HG03457 (cell line): ENCODE results near the gene MAML3.

Source experiments
- ATAC-seq: cut with Tn5 transposase; IDR thresholded peaks from one replicate; pipeline ENCODE4 v1.9.1; 2021; ENCODE audit warnings: moderate number of reproducible peaks; ENCODE audit not compliant: unreplicated experiment

Gene MAML3

DNA sequence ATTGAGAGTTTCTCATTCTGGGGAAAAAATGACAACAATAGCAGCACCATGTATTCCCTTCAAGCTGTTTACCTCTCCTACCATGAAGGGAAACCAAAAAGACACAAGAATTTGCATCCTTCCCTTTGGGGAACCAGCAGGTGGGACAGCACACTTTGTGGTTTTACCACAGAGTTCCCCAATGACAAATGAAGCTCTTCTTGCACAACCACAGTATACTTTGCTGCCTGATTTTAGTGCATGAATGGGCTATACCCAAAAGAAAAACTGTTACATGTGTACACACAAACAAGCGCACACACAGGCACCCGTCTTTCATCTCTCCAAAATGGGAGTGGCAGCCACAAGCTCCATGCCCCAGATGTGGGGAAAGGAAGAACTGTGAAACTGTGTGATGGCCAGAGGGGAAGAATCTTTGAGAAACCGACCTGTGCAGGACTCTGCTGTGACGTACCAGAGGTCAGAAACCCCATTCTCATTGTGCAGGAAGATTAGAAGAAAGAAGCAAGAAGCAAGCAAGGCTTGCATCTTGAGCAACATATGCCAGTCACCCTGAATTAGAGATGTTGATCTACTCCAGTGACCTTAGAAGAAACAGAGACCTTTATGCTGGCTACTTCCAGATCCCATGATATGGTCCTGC is 2.7 kb upstream of the MAML3 start:
- ATAC-seq: peak; percentile 67

DNA sequence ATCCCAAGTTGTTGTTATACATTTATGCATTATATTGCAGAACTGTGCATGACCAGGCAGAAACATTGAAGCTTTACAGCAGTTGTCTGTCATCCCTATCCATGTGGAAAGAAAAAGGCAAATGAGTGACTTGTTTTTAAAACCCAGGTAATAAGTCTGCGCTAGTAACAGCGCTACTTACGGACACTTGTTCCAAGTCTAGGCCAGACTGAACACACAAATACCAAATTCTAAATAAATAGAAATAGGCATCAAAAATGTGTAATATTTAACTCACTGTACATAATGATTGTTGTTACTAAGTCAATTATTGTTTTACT is 548 bp upstream of the MAML3 start:
- no peak for ATAC-seq

DNA sequence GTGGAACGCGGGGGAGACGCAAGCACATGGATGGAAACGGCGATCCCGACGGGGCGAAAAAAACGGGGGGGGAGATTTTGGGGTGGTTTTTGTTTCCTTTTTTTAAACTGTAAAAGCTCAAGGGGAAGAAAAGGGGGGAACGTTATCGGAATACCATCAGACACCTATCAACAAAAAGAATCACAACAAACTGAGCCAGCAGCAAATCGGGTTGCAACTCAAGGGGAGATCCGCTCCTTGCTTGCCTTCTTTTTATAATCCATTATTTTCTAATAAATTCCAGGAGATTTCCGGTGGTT is 616 bp downstream of the MAML3 start:
- no peak for ATAC-seq

DNA sequence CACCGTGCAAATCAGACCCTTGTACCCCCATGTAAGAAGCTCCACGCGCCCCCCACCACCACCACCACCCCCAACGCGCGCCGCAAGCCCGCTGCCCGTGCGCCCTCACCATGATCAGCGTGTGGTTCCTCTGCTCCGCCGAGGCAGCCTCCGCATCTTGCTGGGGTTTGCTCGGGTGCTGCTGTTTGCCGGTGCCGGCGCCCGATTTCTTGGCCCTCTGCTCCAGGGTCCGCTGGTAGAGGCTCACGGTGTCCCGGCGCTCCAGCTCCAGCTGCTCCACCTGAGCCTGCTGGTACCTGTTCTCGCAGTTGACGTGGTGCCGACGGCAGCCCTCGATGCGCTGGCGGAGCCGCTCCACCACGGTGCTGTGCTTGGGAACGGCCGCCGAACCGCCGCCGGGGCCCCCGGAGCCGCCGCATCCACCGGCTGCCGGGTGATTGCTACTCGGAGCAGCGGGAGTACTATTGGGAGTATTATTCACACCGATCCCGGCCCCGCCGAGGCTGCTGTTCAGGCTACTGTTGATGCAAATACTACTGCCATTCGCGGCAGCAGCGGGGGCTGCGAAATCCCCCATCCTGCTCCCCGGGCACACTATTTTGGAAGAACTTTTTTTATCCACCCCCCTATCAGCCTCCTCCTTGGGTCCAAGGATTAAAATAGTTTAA is 1.1 kb downstream of the MAML3 start:
- no peak for ATAC-seq

DNA sequence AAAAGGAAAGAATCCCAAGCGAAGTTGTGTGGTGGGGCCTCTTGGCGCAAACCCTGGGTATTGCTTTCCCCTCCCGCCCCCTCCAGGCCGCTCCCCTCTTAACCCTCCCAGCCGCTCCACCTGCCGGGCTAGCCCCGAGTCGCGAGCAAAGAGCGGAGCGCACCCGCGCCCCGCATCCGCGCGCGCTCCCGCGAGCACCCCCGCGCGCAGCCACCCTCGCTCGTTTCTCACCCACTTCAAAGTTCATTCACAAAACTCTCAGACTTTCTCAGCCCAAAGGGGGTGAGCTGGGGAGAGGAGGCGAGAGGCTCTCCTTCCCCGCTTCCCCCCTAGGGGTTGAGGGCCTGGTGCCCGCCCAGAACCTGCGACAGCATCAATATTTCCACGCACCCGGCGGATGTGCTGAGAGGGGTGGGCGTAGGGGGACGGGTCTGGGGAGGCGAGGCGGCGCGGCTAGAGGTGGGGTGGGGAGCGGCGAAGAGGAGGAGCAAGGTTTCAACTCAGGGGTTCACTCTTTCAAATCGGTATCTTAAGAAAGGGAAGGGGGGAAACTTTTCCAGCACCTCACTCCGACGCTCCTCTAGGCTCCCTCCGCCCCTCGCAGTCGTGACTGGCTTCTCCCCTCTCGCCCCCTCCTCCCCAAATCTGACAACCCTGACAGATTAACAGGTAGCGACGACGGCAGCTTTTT is 1.8 kb downstream of the MAML3 start:
- ATAC-seq: no peak

DNA sequence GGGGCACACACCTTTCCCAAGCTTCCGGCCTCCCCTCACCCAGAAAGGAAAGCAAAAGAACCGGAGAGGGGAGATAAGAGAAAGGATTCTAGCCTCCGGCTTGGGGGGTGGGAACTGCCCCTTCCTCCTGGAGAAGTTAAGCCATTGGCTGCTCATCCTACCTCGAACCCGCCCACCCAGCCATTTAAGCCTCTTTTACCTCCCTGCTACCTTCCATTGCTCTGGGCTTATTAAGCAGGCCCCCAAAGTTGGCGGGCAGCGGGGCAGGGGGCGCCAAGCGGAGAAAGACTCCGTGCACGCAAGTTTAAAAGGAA is 2.3 kb downstream of the MAML3 start:
- no peak for ATAC-seq

DNA sequence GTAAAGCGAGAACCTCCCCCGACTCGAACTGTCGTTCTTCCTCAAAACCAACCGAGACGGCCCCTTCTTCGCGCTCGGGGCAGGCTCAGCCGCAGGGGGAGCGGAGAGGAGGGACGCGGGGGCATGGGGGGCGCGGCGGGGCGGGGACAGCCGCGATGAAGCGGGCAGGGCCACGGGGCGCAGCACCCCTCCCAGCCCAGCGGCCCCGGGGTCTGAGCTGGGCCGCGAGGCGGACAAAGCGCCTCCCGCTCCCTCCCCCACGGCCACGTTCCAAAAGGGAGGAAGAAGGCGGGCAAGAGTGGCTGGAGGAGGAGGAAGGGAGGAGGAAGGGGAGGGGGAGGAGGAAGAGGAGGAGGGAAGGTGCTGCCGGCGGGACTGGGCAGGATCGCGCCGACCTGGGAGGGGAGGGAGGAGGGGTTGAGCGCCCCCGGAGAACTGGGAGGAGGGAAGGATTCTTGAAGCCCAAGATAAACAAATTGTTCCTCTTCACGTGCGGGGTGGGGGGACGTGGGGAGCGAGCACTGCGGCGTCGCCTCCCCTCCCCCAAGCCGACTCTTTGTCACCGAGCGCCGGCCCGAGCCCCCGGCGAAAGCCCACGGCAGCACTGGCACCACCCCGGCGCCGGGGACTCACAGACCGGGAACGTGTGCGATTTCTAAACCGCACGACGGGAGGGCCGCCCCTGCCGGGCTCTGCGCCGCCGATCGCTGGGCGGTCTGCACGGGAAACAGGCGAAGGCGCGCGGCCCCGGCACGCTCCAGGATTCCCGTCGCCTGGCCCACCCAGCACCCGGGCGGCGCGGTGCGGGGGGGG is 2.9 kb downstream of the MAML3 start:
- ATAC-seq: no peak

DNA sequence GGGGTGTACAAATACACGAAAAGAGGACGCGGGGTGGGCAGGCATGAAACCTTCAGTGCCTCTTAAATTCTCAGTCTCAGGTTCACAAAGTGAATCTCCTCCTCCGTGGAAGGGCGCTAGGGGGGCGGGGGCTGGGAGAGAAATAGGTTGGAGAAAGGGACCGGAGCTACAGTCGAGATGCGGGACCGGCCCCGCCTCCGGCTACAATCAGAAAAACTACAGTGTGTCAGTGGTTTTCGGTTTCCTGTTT is 3.4 kb downstream of the MAML3 start:
- ATAC-seq: no peak

DNA sequence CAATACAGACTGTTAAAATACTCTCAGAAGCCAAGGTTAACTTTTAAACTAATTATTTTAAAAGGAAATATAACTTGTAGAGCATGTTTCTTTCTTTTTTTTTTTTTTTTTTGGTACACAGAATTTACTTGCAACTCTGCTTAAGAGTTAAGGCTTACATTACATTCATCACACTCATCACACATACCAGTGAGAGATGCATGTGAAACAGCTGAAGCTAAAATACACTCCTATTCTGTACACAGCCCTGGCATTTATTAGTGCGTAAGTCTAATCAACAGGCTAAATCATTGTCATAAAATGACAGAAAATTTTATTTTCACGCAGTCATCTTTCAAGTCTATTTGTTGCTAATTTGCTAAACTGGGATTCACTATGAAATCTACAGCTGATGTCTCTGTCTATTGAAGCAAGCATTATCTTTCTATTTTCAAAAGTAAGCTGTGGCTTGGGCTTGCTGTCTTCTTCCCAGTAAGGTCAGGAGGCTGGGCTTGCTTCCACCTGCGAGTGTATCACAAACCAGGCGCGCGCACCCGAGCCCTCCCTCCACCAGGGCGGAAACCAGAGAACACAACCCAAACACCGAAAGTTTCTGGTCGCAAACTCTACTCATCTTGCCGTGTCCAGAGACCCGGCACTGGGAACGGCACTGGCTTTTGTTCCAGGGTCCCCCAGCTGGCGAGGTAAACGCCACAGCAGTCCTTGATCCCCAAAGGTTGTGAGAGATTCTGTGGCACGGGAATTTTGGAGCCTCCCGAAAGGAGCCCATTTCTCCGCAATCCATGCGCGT is 3.9 kb downstream of the MAML3 start:
- no peak for ATAC-seq

DNA sequence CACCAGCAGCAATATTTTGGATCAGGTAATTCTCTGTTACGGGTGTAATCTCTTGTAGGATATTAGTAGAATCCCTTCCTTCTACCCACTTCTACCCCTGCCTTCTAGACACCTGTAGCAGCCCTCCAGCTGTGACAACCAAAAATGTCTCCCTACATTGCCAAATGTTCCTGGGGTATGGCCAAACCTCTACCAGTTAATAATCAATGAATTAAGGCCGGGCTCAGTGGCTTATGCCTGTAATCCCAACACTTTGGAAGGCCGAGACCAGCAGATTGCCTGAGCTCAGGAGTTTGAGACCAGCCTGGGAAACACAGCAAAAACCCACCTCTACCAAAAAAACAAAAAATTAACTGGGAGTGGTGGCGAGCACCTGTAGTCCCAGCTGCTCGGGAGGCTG is 9.9 kb downstream of the MAML3 start:
- ATAC-seq: no peak

DNA sequence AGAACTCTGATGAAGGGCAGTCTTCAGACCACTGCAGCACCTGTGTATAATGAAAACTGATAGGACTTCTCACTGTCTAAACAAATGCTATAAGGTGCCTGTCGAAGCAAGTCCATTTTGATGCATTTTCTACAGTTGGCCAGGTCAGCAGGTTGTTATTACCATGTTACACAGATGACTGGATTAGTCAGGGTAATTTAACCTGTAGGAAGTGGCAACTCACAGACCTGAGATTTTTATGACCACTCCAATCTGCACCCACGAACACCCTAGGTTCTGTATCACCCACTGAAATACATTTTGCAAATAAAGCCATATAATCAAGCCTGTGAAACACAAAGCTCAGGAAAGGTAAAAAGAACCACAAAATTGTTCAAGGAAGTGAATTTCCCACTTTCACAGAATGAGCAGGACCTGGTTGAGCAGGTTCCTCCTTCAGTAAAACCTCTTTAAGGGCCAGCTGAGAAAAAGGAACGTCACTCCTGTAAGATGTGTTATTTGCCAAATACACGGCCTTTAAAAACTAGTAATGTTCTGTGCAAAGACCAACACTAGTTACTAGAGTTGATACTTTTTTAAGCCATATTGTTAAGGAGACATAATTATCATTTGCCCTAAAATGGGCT is 12.7 kb downstream of the MAML3 start:
- ATAC-seq: no peak

DNA sequence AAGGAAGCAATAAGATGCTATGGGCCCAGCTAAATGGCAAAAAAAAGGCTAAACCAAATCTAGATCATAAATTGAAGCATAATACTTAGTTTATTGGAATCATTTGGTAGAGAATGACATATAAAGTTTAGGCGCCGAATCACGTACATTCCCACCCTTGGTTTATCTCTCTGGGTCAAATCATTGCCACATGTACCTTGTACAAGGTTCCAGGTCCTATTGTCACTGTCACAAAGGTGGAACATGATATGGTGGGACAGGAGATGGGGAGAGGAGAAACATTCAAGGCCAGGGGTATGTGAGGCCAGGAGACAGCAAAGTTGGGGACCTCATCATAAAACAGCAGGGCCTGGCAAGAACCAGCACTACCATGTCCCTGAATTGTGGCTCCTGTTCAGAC is 13.4 kb downstream of the MAML3 start:
- no peak for ATAC-seq

DNA sequence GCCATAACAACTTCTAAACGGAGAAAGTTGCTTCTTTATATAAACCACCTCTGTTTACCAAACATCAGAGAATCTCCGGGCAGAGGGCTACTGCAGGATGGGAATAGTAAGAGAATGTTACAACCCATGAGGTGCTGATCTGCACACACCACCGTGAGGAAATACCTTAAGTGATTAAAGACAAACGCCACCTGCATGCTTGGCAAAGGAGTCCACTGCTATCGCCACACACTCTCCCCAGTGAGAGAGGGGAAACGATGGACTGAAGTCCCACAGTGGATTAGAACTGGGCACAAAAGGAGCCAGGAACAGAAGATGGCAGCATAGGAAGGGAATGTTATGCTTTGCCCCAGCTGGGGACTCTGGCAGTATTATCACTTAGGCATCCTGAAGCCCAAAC is 15.6 kb downstream of the MAML3 start:
- ATAC-seq: no peak

DNA sequence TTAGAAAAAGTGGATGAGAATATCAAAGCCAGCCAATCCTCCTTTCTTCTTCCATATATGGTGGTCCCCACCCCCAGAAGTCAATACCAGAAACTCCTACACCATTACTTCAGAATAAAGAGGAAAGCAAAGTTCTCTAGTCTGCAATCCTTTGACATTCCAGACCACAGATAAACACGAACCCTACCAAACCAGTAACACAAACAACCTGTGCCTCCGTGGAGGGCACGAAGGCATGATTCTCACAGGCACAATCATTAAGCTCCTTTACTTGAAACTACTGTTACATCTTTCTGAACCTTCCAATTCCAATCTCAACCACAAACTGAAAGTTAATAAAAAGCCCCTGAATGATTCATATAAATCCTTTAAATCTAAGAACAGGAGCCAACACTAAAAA is 16.3 kb downstream of the MAML3 start:
- no peak for ATAC-seq

DNA sequence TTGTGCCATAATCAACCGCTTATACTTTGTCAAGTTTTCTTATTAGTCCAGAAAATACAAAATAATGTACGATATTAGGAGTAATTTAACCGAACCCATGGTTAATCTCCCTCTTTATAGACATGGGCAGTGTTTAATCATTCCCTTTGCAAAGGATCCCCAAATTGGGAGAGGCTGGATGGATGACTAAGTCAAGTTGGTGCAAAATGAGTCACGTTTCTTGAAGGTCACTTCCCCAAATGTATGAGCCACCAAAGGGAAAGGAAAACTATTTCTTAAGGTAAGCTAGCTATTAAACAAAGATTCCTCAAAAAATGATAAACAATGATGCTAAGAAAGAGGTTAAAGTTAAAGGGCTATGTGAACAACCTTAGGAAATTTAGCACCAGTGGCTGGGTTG is 17.5 kb downstream of the MAML3 start:
- no peak for ATAC-seq

DNA sequence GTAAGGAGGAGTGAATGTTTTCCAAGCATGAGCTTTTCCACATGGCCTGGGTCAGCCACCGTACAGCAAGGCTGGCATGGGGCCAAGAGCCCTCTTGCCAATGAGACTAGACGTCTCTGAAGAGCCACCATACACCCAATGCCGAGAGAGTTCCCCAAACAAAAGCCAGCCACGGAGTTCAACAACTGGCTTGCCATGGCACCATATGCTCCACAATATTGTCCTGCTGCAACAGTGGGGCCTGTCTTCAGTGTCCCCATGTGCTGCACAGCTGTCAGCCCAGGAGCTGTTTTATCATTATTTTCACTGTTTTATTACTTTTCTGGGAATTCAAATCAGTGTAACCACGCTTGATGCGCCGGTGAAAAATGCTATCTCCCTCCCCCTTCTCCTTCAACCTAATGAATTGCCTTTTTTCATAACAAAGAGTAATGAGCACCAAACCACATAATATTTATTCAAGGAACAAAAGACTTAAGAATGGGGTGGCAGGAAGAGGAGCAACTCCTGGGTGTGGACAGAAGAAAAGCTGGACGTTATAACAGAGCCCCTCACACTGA is 18.4 kb downstream of the MAML3 start:
- ATAC-seq: no peak

DNA sequence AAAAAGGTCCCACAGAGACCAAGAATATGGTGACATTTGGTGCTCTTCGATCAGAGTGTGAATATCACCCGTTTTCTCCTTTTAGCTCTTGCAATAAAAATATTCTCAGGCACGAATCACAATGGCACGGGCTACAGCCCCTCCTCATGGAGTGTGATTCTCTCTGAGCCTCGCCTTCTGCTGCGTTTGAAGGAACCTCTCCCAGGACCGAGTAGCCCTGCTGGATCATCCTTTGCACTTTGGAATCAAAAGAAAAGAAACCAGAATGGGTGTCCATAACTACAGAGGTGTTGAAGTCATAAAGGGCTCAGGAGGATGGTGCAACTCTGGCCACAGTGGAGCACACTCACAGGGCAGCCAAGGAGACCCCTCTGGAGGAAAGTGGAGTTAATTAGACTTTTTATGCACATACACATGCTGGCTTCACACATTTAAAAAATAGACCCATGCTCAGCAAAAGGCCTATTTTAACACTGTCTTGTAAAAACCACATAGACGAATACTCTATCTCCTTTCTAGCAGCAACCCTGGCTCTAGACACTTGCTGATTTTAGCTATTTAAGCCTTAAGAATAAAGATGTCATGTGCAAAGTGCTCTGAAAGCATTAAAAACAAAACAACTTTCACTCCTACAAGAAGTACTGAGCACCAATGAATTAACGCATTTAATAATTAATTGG is 19.1 kb downstream of the MAML3 start:
- no peak for ATAC-seq

DNA sequence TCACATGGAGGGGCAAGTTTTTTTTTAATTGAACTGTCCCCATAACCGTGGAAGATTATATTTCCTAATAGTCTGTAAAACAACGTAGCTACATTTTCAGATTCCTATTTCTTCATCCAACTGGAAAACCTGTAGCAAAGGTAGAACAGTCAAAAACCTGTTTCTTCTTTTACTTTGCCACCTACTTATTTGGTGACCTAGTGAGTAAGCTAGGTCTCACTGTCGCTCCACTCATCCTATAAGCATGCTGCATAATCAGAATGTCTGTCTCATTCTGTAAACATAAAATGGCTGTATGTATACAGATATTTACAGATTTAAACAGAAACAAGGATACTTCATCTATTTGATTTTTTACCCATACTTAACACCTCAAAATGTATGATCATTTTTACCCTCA is 20.4 kb downstream of the MAML3 start:
- ATAC-seq: no peak

DNA sequence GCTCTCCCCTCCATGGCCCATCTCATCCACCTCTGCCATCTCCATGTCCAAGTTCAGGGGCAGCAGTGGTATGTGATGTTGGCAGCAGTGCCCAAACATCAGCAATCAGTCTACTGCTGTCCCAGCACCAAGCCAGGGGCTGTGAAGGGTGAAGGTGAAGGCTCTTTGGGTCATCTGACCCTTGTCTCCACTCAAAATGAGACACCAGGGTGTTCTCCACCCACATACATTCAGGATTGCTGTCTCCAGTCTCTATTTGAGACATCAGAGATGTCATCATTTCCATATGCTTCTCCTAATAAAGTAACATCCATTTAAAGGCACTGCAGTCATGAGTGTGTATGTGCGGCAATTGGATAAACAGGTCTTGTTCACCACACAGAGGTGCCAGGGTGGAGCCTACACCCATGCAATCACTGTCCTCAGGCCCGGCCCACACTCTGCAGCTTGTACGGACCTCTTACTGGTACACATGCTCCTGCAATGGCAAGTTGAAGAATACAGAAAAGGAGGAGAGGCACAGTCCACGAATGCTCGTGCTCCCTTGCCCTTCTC is 22.2 kb downstream of the MAML3 start:
- ATAC-seq: no peak

DNA sequence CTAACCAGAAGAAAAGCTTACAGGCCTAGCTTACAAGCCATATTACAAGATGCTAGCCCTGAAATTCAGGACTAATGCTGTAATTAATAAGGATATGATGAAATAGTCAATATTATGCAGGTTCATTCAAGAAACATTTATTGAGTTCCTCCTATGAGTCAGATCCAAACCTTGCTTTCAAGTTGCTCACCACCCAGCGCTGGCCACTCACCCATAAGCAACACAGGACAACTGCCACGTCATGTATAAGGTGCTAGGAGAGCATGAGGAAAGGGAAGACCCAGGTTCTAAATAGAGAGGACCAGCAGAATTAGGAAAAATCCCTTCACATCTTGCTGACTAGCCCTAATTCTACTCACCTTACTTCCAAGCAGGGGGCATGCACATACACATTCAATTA is 23.3 kb downstream of the MAML3 start:
- no peak for ATAC-seq
